HepG2 (cell line): ENCODE data around the gene PRELID1. TPM values are rescaled to one million over a fixed set of nuclear protein-coding genes. Genes with fewer than 3 reads are reported as not detected.

Experiments
- ATAC-seq: fragments of 200-7000 bp; cut with Tn5 transposase; 3 replicates; pipeline ENCODE4 v1.9.1; 2020; ENCODE audit warnings: mild to moderate bottlenecking, moderate library complexity
- BruUV-seq: library from RNA; stranded (reverse); fragments of 400-500 nt; replicated peaks from 2 replicates; lab custom pipeline; 2021; lab: Mats Ljungman, UMichigan
- CTCF ChIA-PET: fragments of 300-600 bp; formaldehyde crosslinking; extraction: SDS; loops from one replicate; lab custom pipeline; 2021; ENCODE audit warnings: low total read pairs, inconsistent platforms, low intra/inter-chr PET ratio; lab: Yijun Ruan, JAX
- POLR2A ChIA-PET: fragments of 350-600 bp; sonication (Branson Sonifier 250); formaldehyde crosslinking; loops from one replicate; lab custom pipeline; 2020; ENCODE audit warnings: antibody characterized with exemption, inconsistent platforms; lab: Yijun Ruan, JAX
- DNase-seq: peaks from one replicate; pipeline ENCODE4 v3.0.0-alpha.2; 2015; ENCODE audit warnings: low spot score
- FAIRE-seq: peaks from 3 replicates; lab custom pipeline; 2011; peaks lifted over from hg19 to GRCh38; lab: Jason Lieb, UNC
- H2AFZ ChIP-seq: one replicate; pipeline ENCODE4 v1.6.1; 2011; ENCODE audit warnings: low read length, inconsistent platforms
- H3K27ac ChIP-seq: fragments of 300-600 bp; 3 replicates; pipeline ENCODE4 v1.8.0; 2011; ENCODE audit warnings: mixed run types, mild to moderate bottlenecking, mixed read lengths, low read length, inconsistent platforms; ENCODE audit not compliant: insufficient read depth; ENCODE audit errors: extremely low read length
- H3K27me3 ChIP-seq, 2 experiments: fragments of 200-600 bp in 1 of 2; 2 replicates in 1 of 2; 3 replicates in 1 of 2; pipeline versions ENCODE4 v1.6.0 to v1.8.0; 2011; ENCODE audit warnings: low read length in 2 of 2, mild to moderate bottlenecking in 2 of 2, moderate library complexity in 2 of 2, inconsistent platforms in 1 of 2; ENCODE audit not compliant: insufficient read depth in 2 of 2, control insufficient read depth in 1 of 2
- H3K36me3 ChIP-seq, 2 experiments: fragments of 200-600 bp in 1 of 2; replicated peaks in 1 of 2; 2 replicates in 1 of 2; 3 replicates in 1 of 2; pipeline versions ENCODE4 v1.5.1 to v1.8.0; 2011; ENCODE audit warnings: low read length in 2 of 2, inconsistent platforms in 1 of 2; ENCODE audit not compliant: insufficient read depth in 2 of 2, control insufficient read depth in 1 of 2
- H3K4me1 ChIP-seq: 2 replicates; pipeline ENCODE4 v1.5.1; 2012; ENCODE audit warnings: low read length, inconsistent platforms; ENCODE audit not compliant: insufficient read depth
- H3K4me2 ChIP-seq: 2 replicates; pipeline ENCODE4 v1.6.0; 2011; ENCODE audit warnings: low read depth, low read length, inconsistent platforms
- H3K4me3 ChIP-seq, 3 experiments: fragments of 200-600 bp in 1 of 3; sonication (generic), shearing (Covaris generic) in 1 of 3; replicated peaks in 1 of 3; 2 replicates each; pipeline ENCODE4 v1.5.1; 2011 to 2016; ENCODE audit warnings: low read length in 3 of 3, inconsistent platforms in 2 of 3, low read depth in 2 of 3, mild to moderate bottlenecking in 2 of 3, control low read depth in 1 of 3, mixed read lengths in 1 of 3; ENCODE audit not compliant: insufficient read depth in 1 of 3
- H3K79me2 ChIP-seq: one replicate; pipeline ENCODE4 v1.6.1; 2011; ENCODE audit warnings: low read length, inconsistent platforms; ENCODE audit not compliant: insufficient read depth
- H3K9ac ChIP-seq: 2 replicates; pipeline ENCODE4 v1.6.0; 2011; ENCODE audit warnings: mild to moderate bottlenecking, low read depth, low read length, inconsistent platforms; ENCODE audit not compliant: insufficient read depth
- H3K9me3 ChIP-seq: 2 replicates; pipeline ENCODE4 v1.5.1; 2012; ENCODE audit warnings: mild to moderate bottlenecking, low read length
- H4K20me1 ChIP-seq: 2 replicates; pipeline ENCODE4 v1.6.0; 2011; ENCODE audit warnings: inconsistent platforms, mild to moderate bottlenecking, low read length, moderate library complexity; ENCODE audit not compliant: insufficient read depth
- DNMT1 ChIP-seq: sonication (generic); formaldehyde crosslinking; IDR thresholded peaks from 2 replicates; pipeline ENCODE4 v1.5.1; 2020; ENCODE audit warnings: mild to moderate bottlenecking, missing genetic modification reagents
- GLMP ChIP-seq: sonication (generic); formaldehyde crosslinking; IDR thresholded peaks from 2 replicates; pipeline ENCODE4 v1.9.0; 2021; ENCODE audit warnings: missing genetic modification reagents, mild to moderate bottlenecking, borderline replicate concordance
- KAT7 ChIP-seq: IDR thresholded peaks from 2 replicates; pipeline ENCODE4 v1.6.1; 2018; ENCODE audit warnings: borderline replicate concordance, missing compliant biosample characterization
- PHF21A ChIP-seq: sonication (generic); formaldehyde crosslinking; IDR thresholded peaks from 2 replicates; pipeline ENCODE4 v1.5.0; 2020; ENCODE audit warnings: mild to moderate bottlenecking, missing genetic modification reagents
- PITX1 ChIP-seq: sonication (generic); formaldehyde crosslinking; IDR thresholded peaks from 2 replicates; pipeline ENCODE4 v1.5.1; 2020; ENCODE audit warnings: mild to moderate bottlenecking, missing genetic modification reagents
- REST ChIP-seq, 2 experiments: IDR thresholded peaks; 2 replicates each; pipeline ENCODE4 v1.6.1; 2011 to 2012; ENCODE audit warnings: low read length in 2 of 2, borderline replicate concordance in 1 of 2, low read depth in 1 of 2, mild to moderate bottlenecking in 1 of 2, moderate library complexity in 1 of 2
- SNRNP70 ChIP-seq: fragments of 200-400 bp; formaldehyde crosslinking; IDR thresholded peaks from 2 replicates; pipeline ENCODE4 v1.6.1; 2017; ENCODE audit warnings: mild to moderate bottlenecking, low read depth, low read length, moderate library complexity
- TOE1 ChIP-seq: sonication (generic); formaldehyde crosslinking; IDR thresholded peaks from 2 replicates; pipeline ENCODE4 v1.4.0; 2020; ENCODE audit warnings: mild to moderate bottlenecking, missing genetic modification reagents
- ZBTB25 ChIP-seq: IDR thresholded peaks from 2 replicates; pipeline ENCODE4 v1.6.1; 2018; ENCODE audit warnings: missing genetic modification reagents
- ZNF253 ChIP-seq: sonication (generic); formaldehyde crosslinking; IDR thresholded peaks from 2 replicates; pipeline ENCODE4 v1.8.0; 2022; ENCODE audit warnings: mild to moderate bottlenecking, missing genetic modification reagents, borderline replicate concordance
- ZNF33B ChIP-seq: sonication (generic); formaldehyde crosslinking; IDR thresholded peaks from 2 replicates; pipeline ENCODE4 v1.5.1; 2020; ENCODE audit warnings: mild to moderate bottlenecking, missing genetic modification reagents
- ZNF343 ChIP-seq: sonication (generic); formaldehyde crosslinking; IDR thresholded peaks from 2 replicates; pipeline ENCODE4 v1.4.0; 2020; ENCODE audit warnings: mild to moderate bottlenecking, missing genetic modification reagents
- ZNF543 ChIP-seq: sonication (generic); formaldehyde crosslinking; IDR thresholded peaks from 2 replicates; pipeline ENCODE4 v1.4.0; 2020; ENCODE audit warnings: mild to moderate bottlenecking, missing genetic modification reagents
- ZNF572 ChIP-seq: sonication (generic); formaldehyde crosslinking; IDR thresholded peaks from 2 replicates; pipeline ENCODE4 v1.5.1; 2020; ENCODE audit warnings: mild to moderate bottlenecking, missing genetic modification reagents
- ZNF619 ChIP-seq: sonication (generic); formaldehyde crosslinking; IDR thresholded peaks from 2 replicates; pipeline ENCODE4 v1.4.0; 2020; ENCODE audit warnings: mild to moderate bottlenecking, missing genetic modification reagents
- WGBS: methylation state at CpG from one replicate; pipeline ENCODE4 v1.1.6; 2017; ENCODE audit warnings: low lambda C conversion rate; 5-methylcytosine and 5-hydroxymethylcytosine counted together
- in situ Hi-C: cut with HindIII; loops from 2 replicates; pipeline ENCODE4 v1.10.0; 2017; ENCODE audit warnings: low pct_unique_long_range_greater_than_20kb; ENCODE audit not compliant: extremely low pct_ligation_motif_present
- intact Hi-C: fragments of 100-400 bp; cut with micrococcal nuclease; formaldehyde crosslinking; loops from one replicate; pipeline ENCODE4 v1.10.0; 2022; ENCODE audit not compliant: unreplicated experiment
- polyA plus RNA-seq, 8 experiments: library from polyadenylated mRNA; depleted of rRNA in 3 of 8; stranded (reverse) in 7 of 8; unstranded in 1 of 8; fragments of >200 nt; fragmentation: Illumina TruSeq in 4 of 8; extraction: Trizol in 4 of 8; gene quantifications; 2 replicates each; pipeline versions ENCODE4 v1.2.1 to v1.2.3, GENCODE V29; 2011 to 2016; ENCODE audit warnings: low read depth in 4 of 8, missing spikeins in 1 of 8, mixed read lengths in 1 of 8; ENCODE audit not compliant: insufficient read depth in 1 of 8
- total RNA-seq, 5 experiments: library from RNA; depleted of rRNA; stranded (reverse); fragments of >200 nt; fragmentation: Illumina TruSeq; extraction: Trizol; gene quantifications; 2 replicates each; pipeline ENCODE4 v1.2.3, GENCODE V29; 2016; ENCODE audit warnings: low read depth in 1 of 5
- TF ChIP-seq, protein P1 (sequence below): sonication (generic); formaldehyde crosslinking; IDR thresholded peaks from 2 replicates; pipeline ENCODE4 v1.8.0; 2022; ENCODE audit warnings: missing genetic modification reagents, low read depth, mild to moderate bottlenecking, borderline replicate concordance
- TF ChIP-seq, protein P2 (sequence below): IDR thresholded peaks from 2 replicates; pipeline ENCODE4 v1.6.1; 2016

The PRELID1 gene
- total and polyA plus RNA-seq, 2 of the 13 experiments (the other 11 are each of a cell fraction or from before 2014, with no cell fraction given) = 250 to 271 TPM

- TF ChIP-seq ZNF33B (CRISPR knock-in tag) = no peak
- no peak for TF ChIP-seq ZNF343 (CRISPR knock-in tag)
- no peak for TF ChIP-seq DNMT1 (CRISPR knock-in tag)
- TF ChIP-seq SNRNP70 = no peak
Observed at GRCh38 chr5:177270653-177271052, 32.9 kb upstream of the PRELID1 start (continued).

DNA sequence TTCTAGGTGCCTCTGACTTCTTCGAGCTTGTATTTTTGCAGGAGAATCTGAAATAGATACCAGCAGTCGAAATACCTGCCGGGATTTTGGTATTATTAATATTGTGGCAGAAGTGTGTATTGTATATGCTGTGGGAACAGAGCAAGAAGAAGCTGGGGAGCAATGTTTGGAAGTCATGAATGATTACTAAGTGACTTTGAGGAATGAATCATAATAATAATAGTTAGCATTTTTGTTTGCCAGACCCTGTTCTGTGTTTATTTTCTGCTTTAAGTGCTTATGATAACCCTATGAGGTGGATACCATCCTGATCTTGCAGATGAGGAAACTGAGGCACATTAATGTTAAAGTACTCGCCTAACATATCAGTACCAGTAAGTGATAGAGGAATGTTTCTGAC lies 32.5 kb upstream of the PRELID1 start:
- ATAC-seq = no peak
- Histone ChIP-seq H3K4me1 (no peaks in the 10 kb centered on the region), H3K79me2 (no peaks in the 10 kb centered on the region), H3K27me3 (peaks cover 0 to 4% of the 10 kb centered on the region in 2 experiments; a peak in 2 of 5 replicates), H4K20me1 (no peaks in the 10 kb centered on the region), H3K9ac (no peak overlapping the region), H3K4me2 (no peak overlapping the region), H2AFZ (no peak overlapping the region), H3K36me3 (no peaks in the 10 kb centered on the region), H3K4me3 (no peak overlapping the region), H3K27ac (no peak overlapping the region), H3K9me3 (no peaks in the 10 kb centered on the region)
- CTCF ChIA-PET = no interaction called here
- BruUV-seq = no TSS peak
- in situ Hi-C loops (no loop called here), intact Hi-C loops (no loop called here)
- 17% methylated on average over 4 of the region's 4 CpGs for WGBS
- POLR2A ChIA-PET = no interaction called here
- no peak for DNase-seq
- no peak for FAIRE-seq
- TF ChIP-seq, protein P1, sequence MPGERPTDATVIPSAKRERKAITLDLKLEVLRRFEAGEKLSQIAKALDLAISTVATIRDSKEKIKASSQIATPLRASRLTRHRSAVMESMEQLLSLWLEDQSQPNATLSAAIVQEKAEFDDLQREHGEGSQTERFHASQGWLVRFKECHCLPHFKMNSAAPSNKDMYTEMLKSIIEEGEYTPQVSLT (CRISPR knock-in tag) = no peak
- TF ChIP-seq GLMP (CRISPR knock-in tag) (no peak), KAT7 (CRISPR knock-in tag) (no peak), REST (IDR thresholded peaks at IDR 0.05; ENCODE audit: borderline replicate concordance in 1 of 2, low read depth in 1 of 2, low read length in 2 of 2) (no peak), ZNF253 (CRISPR knock-in tag) (no peak), TOE1 (CRISPR knock-in tag) (no peak), ZNF543 (CRISPR knock-in tag) (no peak), PHF21A (CRISPR knock-in tag) (no peak), PITX1 (no peak), ZBTB25 (no peak), ZNF572 (no peak), ZNF619 (CRISPR knock-in tag) (no peak)
- TF ChIP-seq, protein P2, sequence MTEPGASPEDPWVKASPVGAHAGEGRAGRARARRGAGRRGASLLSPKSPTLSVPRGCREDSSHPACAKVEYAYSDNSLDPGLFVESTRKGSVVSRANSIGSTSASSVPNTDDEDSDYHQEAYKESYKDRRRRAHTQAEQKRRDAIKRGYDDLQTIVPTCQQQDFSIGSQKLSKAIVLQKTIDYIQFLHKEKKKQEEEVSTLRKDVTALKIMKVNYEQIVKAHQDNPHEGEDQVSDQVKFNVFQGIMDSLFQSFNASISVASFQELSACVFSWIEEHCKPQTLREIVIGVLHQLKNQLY (CRISPR knock-in tag) = no peak
